HepG2 (cell line): ENCODE results near the gene INHBC. TPM values are rescaled to one million over a fixed set of nuclear protein-coding genes. Genes with fewer than 3 reads are reported as not detected.

Source experiments
- AKAP8 ChIP-seq: sonication (generic); formaldehyde crosslinking; IDR thresholded peaks from 2 replicates; pipeline ENCODE4 v1.5.1; 2020; ENCODE audit warnings: mild to moderate bottlenecking, missing genetic modification reagents
- ATM ChIP-seq: fragments of 450-650 bp; IDR thresholded peaks from 2 replicates; pipeline ENCODE4 v1.7.1; 2017; ENCODE audit warnings: mild to moderate bottlenecking, borderline replicate concordance
- CHD2 ChIP-seq: IDR thresholded peaks from 2 replicates; pipeline ENCODE4 v1.6.1; 2011; ENCODE audit warnings: low read depth, low read length, improper control_type of control experiment
- EED ChIP-seq: sonication (generic); formaldehyde crosslinking; IDR thresholded peaks from 2 replicates; pipeline ENCODE4 v1.5.0; 2020; ENCODE audit warnings: mild to moderate bottlenecking, missing genetic modification reagents
- NR2C2 ChIP-seq: sonication (generic); formaldehyde crosslinking; IDR thresholded peaks from 2 replicates; pipeline ENCODE4 v1.4.0; 2020; ENCODE audit warnings: missing genetic modification reagents, mild to moderate bottlenecking, moderate library complexity, borderline replicate concordance
- NR2F2 ChIP-seq: IDR thresholded peaks from 2 replicates; pipeline ENCODE4 v1.6.1; 2012; ENCODE audit warnings: low read depth, inconsistent platforms, borderline replicate concordance
- RBFOX2 ChIP-seq: fragments of 200-400 bp; formaldehyde crosslinking; IDR thresholded peaks from 2 replicates; pipeline ENCODE4 v1.6.1; 2017; ENCODE audit warnings: low read depth, mild to moderate bottlenecking, low read length
- RORA ChIP-seq: sonication (generic); formaldehyde crosslinking; IDR thresholded peaks from 2 replicates; pipeline ENCODE4 v1.5.0; 2020; ENCODE audit warnings: mild to moderate bottlenecking, missing genetic modification reagents, moderate library complexity
- SPEN ChIP-seq: sonication (generic); formaldehyde crosslinking; IDR thresholded peaks from 2 replicates; pipeline ENCODE4 v1.5.1; 2020; ENCODE audit warnings: low read depth, mild to moderate bottlenecking, missing genetic modification reagents
- SRY ChIP-seq: sonication (generic); formaldehyde crosslinking; IDR thresholded peaks from 2 replicates; pipeline ENCODE4 v1.8.0; 2022; ENCODE audit warnings: mild to moderate bottlenecking, missing genetic modification reagents
- SUZ12 ChIP-seq: fragments of 150-350 bp; IDR thresholded peaks from 2 replicates; pipeline ENCODE4 v1.6.1; 2014; ENCODE audit warnings: low read depth, low read length
- ZNF296 ChIP-seq: sonication (generic); formaldehyde crosslinking; conservative IDR thresholded peaks from 2 replicates; pipeline ENCODE4 v1.5.0; 2020; ENCODE audit warnings: mild to moderate bottlenecking, missing genetic modification reagents
- ZNF607 ChIP-seq: sonication (generic); formaldehyde crosslinking; IDR thresholded peaks from 2 replicates; pipeline ENCODE4 v1.5.1; 2020; ENCODE audit warnings: missing genetic modification reagents, mild to moderate bottlenecking, borderline replicate concordance
- polyA plus RNA-seq, 8 experiments: library from polyadenylated mRNA; depleted of rRNA in 3 of 8; stranded (reverse) in 7 of 8; unstranded in 1 of 8; fragments of >200 nt; fragmentation: Illumina TruSeq in 4 of 8; extraction: Trizol in 4 of 8; gene quantifications; 2 replicates each; pipeline versions ENCODE4 v1.2.1 to v1.2.3, GENCODE V29; 2011 to 2016; ENCODE audit warnings: low read depth in 4 of 8, missing spikeins in 1 of 8, mixed read lengths in 1 of 8; ENCODE audit not compliant: insufficient read depth in 1 of 8
- total RNA-seq, 5 experiments: library from RNA; depleted of rRNA; stranded (reverse); fragments of >200 nt; fragmentation: Illumina TruSeq; extraction: Trizol; gene quantifications; 2 replicates each; pipeline ENCODE4 v1.2.3, GENCODE V29; 2016; ENCODE audit warnings: low read depth in 1 of 5
- TF ChIP-seq, protein P1 (sequence below): sonication (generic); formaldehyde crosslinking; IDR thresholded peaks from 2 replicates; pipeline ENCODE4 v1.5.0; 2020; ENCODE audit warnings: mild to moderate bottlenecking, missing genetic modification reagents
- TF ChIP-seq, protein P2 (sequence below): sonication (generic); formaldehyde crosslinking; IDR thresholded peaks from 2 replicates; pipeline ENCODE4 v1.5.1; 2020; ENCODE audit warnings: mild to moderate bottlenecking, missing genetic modification reagents, moderate library complexity
- TF ChIP-seq, protein P3 (sequence below): fragments of 450-650 bp; IDR thresholded peaks from 2 replicates; pipeline ENCODE4 v1.6.1; 2016
- TF ChIP-seq, protein P4 (sequence below): IDR thresholded peaks from 2 replicates; pipeline ENCODE4 v1.6.1; 2016; ENCODE audit warnings: missing compliant biosample characterization, missing genetic modification reagents, borderline replicate concordance

INHBC gene
- total and polyA plus RNA-seq, 2 of the 13 experiments (the other 11 are each of a cell fraction or from before 2014, with no cell fraction given) = 1.8 to 13.8 TPM

DNA sequence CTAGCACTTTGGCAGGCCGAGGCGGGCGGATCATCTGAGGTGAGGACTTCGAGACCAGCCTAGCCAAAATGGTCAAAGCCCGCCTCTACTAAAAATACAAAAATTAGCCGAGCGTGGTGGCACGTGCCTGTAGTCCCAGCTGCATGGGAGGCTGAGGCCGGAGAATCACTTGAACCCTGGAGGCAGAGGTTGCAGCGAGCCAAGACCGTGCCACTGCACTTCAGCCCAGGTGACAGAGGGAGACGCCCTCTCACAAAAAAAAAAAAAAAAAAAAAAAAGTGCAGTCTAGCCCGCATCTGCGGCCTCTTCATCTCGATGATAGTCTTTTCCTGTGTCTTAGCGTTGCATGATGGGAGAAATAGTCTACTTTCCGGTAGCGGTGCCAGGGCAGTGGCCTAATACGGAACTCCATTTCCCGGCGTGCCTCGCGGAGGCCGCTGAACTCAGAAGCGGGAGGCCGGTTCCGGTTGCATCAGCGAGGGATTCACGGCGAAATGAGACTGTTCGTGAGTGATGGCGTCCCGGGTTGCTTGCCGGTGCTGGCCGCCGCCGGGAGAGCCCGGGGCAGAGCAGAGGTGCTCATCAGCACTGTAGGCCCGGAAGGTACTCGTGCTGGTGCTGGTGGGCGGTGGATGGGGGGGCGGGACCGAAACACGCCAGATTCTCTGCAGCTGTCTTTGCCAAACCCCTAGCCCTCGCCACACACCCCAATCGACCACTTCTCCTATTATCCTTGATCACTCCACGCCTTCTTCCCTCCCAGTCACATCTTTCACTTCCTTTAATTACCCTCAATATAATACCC, 53.2 kb downstream of the INHBC start, which contains the start of gene MARS1 (continued):
- TF ChIP-seq EED (peak; percentile 52; the same call in 1 of the 2 replicates), NR2F2 (no peak), ZNF296 (CRISPR knock-in tag) (no peak), RORA (CRISPR knock-in tag) (no peak), SRY (CRISPR knock-in tag) (no peak; the same call in 1 of the 2 replicates), ZNF607 (CRISPR knock-in tag) (0 out of 2 replicates have a peak, but pooled peaks have one; percentile 19), CHD2 (no peak), ATM (no peak), SPEN (CRISPR knock-in tag) (peak; percentile 75; the same call in 1 of the 2 replicates), AKAP8 (CRISPR knock-in tag) (no peak), NR2C2 (peak; percentile 98), SUZ12 (peak; percentile 80), RBFOX2 (peak; percentile 94)
- TF ChIP-seq, protein P1, sequence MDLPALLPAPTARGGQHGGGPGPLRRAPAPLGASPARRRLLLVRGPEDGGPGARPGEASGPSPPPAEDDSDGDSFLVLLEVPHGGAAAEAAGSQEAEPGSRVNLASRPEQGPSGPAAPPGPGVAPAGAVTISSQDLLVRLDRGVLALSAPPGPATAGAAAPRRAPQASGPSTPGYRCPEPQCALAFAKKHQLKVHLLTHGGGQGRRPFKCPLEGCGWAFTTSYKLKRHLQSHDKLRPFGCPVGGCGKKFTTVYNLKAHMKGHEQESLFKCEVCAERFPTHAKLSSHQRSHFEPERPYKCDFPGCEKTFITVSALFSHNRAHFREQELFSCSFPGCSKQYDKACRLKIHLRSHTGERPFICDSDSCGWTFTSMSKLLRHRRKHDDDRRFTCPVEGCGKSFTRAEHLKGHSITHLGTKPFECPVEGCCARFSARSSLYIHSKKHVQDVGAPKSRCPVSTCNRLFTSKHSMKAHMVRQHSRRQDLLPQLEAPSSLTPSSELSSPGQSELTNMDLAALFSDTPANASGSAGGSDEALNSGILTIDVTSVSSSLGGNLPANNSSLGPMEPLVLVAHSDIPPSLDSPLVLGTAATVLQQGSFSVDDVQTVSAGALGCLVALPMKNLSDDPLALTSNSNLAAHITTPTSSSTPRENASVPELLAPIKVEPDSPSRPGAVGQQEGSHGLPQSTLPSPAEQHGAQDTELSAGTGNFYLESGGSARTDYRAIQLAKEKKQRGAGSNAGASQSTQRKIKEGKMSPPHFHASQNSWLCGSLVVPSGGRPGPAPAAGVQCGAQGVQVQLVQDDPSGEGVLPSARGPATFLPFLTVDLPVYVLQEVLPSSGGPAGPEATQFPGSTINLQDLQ (CRISPR knock-in tag) = no peak
- TF ChIP-seq, protein P2, sequence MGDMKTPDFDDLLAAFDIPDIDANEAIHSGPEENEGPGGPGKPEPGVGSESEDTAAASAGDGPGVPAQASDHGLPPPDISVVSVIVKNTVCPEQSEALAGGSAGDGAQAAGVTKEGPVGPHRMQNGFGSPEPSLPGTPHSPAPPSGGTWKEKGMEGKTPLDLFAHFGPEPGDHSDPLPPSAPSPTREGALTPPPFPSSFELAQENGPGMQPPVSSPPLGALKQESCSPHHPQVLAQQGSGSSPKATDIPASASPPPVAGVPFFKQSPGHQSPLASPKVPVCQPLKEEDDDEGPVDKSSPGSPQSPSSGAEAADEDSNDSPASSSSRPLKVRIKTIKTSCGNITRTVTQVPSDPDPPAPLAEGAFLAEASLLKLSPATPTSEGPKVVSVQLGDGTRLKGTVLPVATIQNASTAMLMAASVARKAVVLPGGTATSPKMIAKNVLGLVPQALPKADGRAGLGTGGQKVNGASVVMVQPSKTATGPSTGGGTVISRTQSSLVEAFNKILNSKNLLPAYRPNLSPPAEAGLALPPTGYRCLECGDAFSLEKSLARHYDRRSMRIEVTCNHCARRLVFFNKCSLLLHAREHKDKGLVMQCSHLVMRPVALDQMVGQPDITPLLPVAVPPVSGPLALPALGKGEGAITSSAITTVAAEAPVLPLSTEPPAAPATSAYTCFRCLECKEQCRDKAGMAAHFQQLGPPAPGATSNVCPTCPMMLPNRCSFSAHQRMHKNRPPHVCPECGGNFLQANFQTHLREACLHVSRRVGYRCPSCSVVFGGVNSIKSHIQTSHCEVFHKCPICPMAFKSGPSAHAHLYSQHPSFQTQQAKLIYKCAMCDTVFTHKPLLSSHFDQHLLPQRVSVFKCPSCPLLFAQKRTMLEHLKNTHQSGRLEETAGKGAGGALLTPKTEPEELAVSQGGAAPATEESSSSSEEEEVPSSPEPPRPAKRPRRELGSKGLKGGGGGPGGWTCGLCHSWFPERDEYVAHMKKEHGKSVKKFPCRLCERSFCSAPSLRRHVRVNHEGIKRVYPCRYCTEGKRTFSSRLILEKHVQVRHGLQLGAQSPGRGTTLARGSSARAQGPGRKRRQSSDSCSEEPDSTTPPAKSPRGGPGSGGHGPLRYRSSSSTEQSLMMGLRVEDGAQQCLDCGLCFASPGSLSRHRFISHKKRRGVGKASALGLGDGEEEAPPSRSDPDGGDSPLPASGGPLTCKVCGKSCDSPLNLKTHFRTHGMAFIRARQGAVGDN (CRISPR knock-in tag) = peak; percentile 65
- TF ChIP-seq, protein P3, sequence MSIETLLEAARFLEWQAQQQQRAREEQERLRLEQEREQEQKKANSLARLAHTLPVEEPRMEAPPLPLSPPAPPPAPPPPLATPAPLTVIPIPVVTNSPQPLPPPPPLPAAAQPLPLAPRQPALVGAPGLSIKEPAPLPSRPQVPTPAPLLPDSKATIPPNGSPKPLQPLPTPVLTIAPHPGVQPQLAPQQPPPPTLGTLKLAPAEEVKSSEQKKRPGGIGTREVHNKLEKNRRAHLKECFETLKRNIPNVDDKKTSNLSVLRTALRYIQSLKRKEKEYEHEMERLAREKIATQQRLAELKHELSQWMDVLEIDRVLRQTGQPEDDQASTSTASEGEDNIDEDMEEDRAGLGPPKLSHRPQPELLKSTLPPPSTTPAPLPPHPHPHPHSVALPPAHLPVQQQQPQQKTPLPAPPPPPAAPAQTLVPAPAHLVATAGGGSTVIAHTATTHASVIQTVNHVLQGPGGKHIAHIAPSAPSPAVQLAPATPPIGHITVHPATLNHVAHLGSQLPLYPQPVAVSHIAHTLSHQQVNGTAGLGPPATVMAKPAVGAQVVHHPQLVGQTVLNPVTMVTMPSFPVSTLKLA = no peak; the same call in 1 of the 2 replicates
- TF ChIP-seq, protein P4, sequence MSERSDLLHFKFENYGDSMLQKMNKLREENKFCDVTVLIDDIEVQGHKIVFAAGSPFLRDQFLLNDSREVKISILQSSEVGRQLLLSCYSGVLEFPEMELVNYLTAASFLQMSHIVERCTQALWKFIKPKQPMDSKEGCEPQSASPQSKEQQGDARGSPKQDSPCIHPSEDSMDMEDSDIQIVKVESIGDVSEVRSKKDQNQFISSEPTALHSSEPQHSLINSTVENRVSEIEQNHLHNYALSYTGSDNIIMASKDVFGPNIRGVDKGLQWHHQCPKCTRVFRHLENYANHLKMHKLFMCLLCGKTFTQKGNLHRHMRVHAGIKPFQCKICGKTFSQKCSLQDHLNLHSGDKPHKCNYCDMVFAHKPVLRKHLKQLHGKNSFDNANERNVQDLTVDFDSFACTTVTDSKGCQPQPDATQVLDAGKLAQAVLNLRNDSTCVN = no peak
